Measurements from ENCODE around the gene USH1G. TPM values are rescaled to one million over a fixed set of nuclear protein-coding genes. Genes with fewer than 3 reads are reported as not detected.
A peak's percentile ranks its signal among the peaks of the same experiment; 100 is the strongest.

USH1G gene
- total RNA-seq, 1 donor from 2014 or later, result 0.14 TPM

DNA sequence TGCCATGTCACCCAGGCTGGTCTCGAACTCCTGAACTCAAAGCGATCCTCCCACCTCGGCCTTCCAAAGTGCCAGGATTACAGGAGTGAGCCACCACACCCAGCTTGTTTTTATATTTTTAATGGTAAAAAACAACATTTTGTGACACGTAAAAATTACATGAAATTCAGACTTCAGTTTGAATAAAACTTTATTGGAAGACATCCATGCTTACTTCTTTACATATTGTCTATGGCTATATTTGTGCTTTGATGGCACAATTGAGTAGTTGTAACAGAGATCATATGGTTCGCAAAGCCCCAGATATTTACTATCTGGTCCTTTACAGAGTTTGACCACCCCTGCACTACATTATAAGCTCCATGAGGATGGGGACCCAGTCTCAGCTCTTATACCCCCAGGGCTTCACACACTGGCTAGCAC is 48.4 kb downstream of the USH1G start:
- peaks cover 8% of the 10 kb centered on the region for H3K27me3 Mint-ChIP-seq (ENCODE audit: low read depth, unreplicated experiment)
- Histone ChIP-seq H3K27ac (ENCODE audit: low read depth, low read length) (no peak overlapping the region), H3K79me2 (ENCODE audit: insufficient read depth, low read length) (peaks cover 9% of the 10 kb centered on the region), H3K36me3 (ENCODE audit: insufficient read depth, low read length) (no peaks in the 10 kb centered on the region), H3K4me1 (ENCODE audit: insufficient read depth, low read length) (peaks cover 13% of the 10 kb centered on the region), H3K9me3 (ENCODE audit: insufficient read depth, low read depth, low read length) (no peaks in the 10 kb centered on the region), H3K27me3 (ENCODE audit: insufficient read depth, low read length) (no peaks in the 10 kb centered on the region), H3K4me3 (ENCODE audit: insufficient read depth, low read depth, low read length) (no peak overlapping the region), H3K9ac (ENCODE audit: low read length) (no peak overlapping the region), H2AFZ (ENCODE audit: low read depth, low read length) (no peak overlapping the region), H4K20me1 (ENCODE audit: insufficient read depth, low read length) (peaks cover 1% of the 10 kb centered on the region), H3K4me2 (ENCODE audit: low read length) (no peak overlapping the region)
- peaks cover 6% of the 10 kb centered on the region for H3K36me3 Mint-ChIP-seq (ENCODE audit: low read depth, unreplicated experiment)
- no peak overlapping the region for H3K4me3 Mint-ChIP-seq (ENCODE audit: unreplicated experiment)
- no peak overlapping the region for H3K27ac Mint-ChIP-seq (ENCODE audit: unreplicated experiment)
- TF ChIP-seq, protein P1, sequence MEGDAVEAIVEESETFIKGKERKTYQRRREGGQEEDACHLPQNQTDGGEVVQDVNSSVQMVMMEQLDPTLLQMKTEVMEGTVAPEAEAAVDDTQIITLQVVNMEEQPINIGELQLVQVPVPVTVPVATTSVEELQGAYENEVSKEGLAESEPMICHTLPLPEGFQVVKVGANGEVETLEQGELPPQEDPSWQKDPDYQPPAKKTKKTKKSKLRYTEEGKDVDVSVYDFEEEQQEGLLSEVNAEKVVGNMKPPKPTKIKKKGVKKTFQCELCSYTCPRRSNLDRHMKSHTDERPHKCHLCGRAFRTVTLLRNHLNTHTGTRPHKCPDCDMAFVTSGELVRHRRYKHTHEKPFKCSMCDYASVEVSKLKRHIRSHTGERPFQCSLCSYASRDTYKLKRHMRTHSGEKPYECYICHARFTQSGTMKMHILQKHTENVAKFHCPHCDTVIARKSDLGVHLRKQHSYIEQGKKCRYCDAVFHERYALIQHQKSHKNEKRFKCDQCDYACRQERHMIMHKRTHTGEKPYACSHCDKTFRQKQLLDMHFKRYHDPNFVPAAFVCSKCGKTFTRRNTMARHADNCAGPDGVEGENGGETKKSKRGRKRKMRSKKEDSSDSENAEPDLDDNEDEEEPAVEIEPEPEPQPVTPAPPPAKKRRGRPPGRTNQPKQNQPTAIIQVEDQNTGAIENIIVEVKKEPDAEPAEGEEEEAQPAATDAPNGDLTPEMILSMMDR (IDR thresholded peaks at IDR 0.05; ENCODE audit: insufficient read depth, low read depth, low read length), result no peak
- TF ChIP-seq EZH2 (IDR thresholded peaks at IDR 0.05; ENCODE audit: insufficient read depth, low read length), result no peak
- peaks cover 7% of the 10 kb centered on the region for H3K4me1 Mint-ChIP-seq (ENCODE audit: low read depth, unreplicated experiment)
- no peak for DNase-seq (ENCODE audit: low read depth)
- H3K9me3 Mint-ChIP-seq (ENCODE audit: unreplicated experiment), result no peaks in the 10 kb centered on the region
- FAIRE-seq, result no peak

GRCh38 chr17:74873874-74874614 is 49.0 kb downstream of the USH1G start:
- Mint-ChIP-seq H3K27ac (ENCODE audit: unreplicated experiment) (peak overlapping the region; percentile 96), H3K4me1 (ENCODE audit: low read depth, unreplicated experiment) (peaks cover 7% of the 10 kb centered on the region), H3K27me3 (ENCODE audit: low read depth, unreplicated experiment) (peaks cover 5% of the 10 kb centered on the region), H3K4me3 (ENCODE audit: unreplicated experiment) (peak overlapping the region; percentile 94), H3K36me3 (ENCODE audit: low read depth, unreplicated experiment) (peaks cover 10% of the 10 kb centered on the region), H3K9me3 (ENCODE audit: unreplicated experiment) (no peaks in the 10 kb centered on the region)
- Histone ChIP-seq H3K9ac (ENCODE audit: low read length) (peak overlapping the region; percentile 90), H3K9me3 (ENCODE audit: insufficient read depth, low read depth, low read length) (no peaks in the 10 kb centered on the region), H3K4me1 (ENCODE audit: insufficient read depth, low read length) (peaks cover 13% of the 10 kb centered on the region), H2AFZ (ENCODE audit: low read depth, low read length) (peak overlapping the region; percentile 95), H3K79me2 (ENCODE audit: insufficient read depth, low read length) (peaks cover 9% of the 10 kb centered on the region), H3K36me3 (ENCODE audit: insufficient read depth, low read length) (no peaks in the 10 kb centered on the region), H3K4me2 (ENCODE audit: low read length) (peak overlapping the region; percentile 92), H3K27ac (ENCODE audit: low read depth, low read length) (peak overlapping the region; percentile 89), H3K27me3 (ENCODE audit: insufficient read depth, low read length) (no peaks in the 10 kb centered on the region), H3K4me3 (ENCODE audit: insufficient read depth, low read depth, low read length) (peak overlapping the region; percentile 79), H4K20me1 (ENCODE audit: insufficient read depth, low read length) (peaks cover 6% of the 10 kb centered on the region)
- TF ChIP-seq EZH2 (IDR thresholded peaks at IDR 0.05; ENCODE audit: insufficient read depth, low read length), result no peak
- TF ChIP-seq, protein P1 (IDR thresholded peaks at IDR 0.05; ENCODE audit: insufficient read depth, low read depth, low read length), result no peak
- FAIRE-seq (no peak), DNase-seq (ENCODE audit: low read depth) (no peak)

Data from astrocyte (in vitro differentiated cells and primary cell).